ENCODE results near the gene SLC4A3.

Gene SLC4A3

GRCh38 chr2:219627103-219628100 lies at the start of gene SLC4A3:
Gene SLC4A3, plus strand, starts transcription at chr2:219627630. Its CDS starts 363 bp downstream, at chr2:219627993.
- DNase-seq (ENCODE audit: low read depth, low spot score): no peak

GRCh38 chr2:219578811-219579613 lies 48.4 kb upstream of the SLC4A3 start:
- no peak for DNase-seq (ENCODE audit: low read depth, low spot score)

- DNase-seq (ENCODE audit: low read depth, low spot score): no peak
Observed at GRCh38 chr2:219581346-219581745, 46.1 kb upstream of the SLC4A3 start.

- DNase-seq (ENCODE audit: low read depth, low spot score): no peak
Observed at GRCh38 chr2:219591091-219591490, 36.3 kb upstream of the SLC4A3 start.

- DNase-seq (ENCODE audit: low read depth, low spot score): no peak
Observed at GRCh38 chr2:219592736-219593135, 34.7 kb upstream of the SLC4A3 start.

GRCh38 chr2:219593154-219593553 lies 34.3 kb upstream of the SLC4A3 start:
- no peak for DNase-seq (ENCODE audit: low read depth, low spot score)

GRCh38 chr2:219595256-219595655 lies 32.2 kb upstream of the SLC4A3 start:
- no peak for DNase-seq (ENCODE audit: low read depth, low spot score)

GRCh38 chr2:219596954-219597551 lies 30.4 kb upstream of the SLC4A3 start:
- DNase-seq (ENCODE audit: low read depth, low spot score): no peak

- peak; percentile 87 for DNase-seq (ENCODE audit: low read depth, low spot score)
Observed at GRCh38 chr2:219597552-219598307, 29.7 kb upstream of the SLC4A3 start, which contains the start of gene STK11IP. Gene STK11IP, plus strand, starts transcription at chr2:219597857. Its CDS starts 263 bp downstream, at chr2:219598120.

- no peak for DNase-seq (ENCODE audit: low read depth, low spot score)
Observed at GRCh38 chr2:219598308-219599078, 28.9 kb upstream of the SLC4A3 start.

- DNase-seq (ENCODE audit: low read depth, low spot score): no peak
Observed at GRCh38 chr2:219603771-219604170, 23.7 kb upstream of the SLC4A3 start.

- DNase-seq (ENCODE audit: low read depth, low spot score): no peak
Observed at GRCh38 chr2:219605607-219605954, 21.8 kb upstream of the SLC4A3 start.

GRCh38 chr2:219607931-219608330 lies 19.5 kb upstream of the SLC4A3 start:
- no peak for DNase-seq (ENCODE audit: low read depth, low spot score)

- DNase-seq (ENCODE audit: low read depth, low spot score): no peak
Observed at GRCh38 chr2:219608399-219608964, 18.9 kb upstream of the SLC4A3 start.

- DNase-seq (ENCODE audit: low read depth, low spot score): no peak
Observed at GRCh38 chr2:219609149-219609750, 18.2 kb upstream of the SLC4A3 start.

- DNase-seq (ENCODE audit: low read depth, low spot score): no peak
Observed at GRCh38 chr2:219611306-219611705, 16.1 kb upstream of the SLC4A3 start.

- no peak for DNase-seq (ENCODE audit: low read depth, low spot score)
Observed at GRCh38 chr2:219611866-219612576, 15.4 kb upstream of the SLC4A3 start.

GRCh38 chr2:219612577-219613286 lies 14.7 kb upstream of the SLC4A3 start:
- no peak for DNase-seq (ENCODE audit: low read depth, low spot score)
